G401 (cell line): ENCODE data around the gene PPT1. TPM values are rescaled to one million over a fixed set of nuclear protein-coding genes. Genes with fewer than 3 reads are reported as not detected.

ENCODE experiments used
- DNase-seq: peaks from one replicate; pipeline ENCODE4 v3.0.0-alpha.2; 2015; ENCODE audit warnings: low spot score
- in situ Hi-C: cut with HindIII; loops from 2 replicates; pipeline ENCODE4 v1.10.0; 2016; ENCODE audit warnings: low sequenced_read_pairs, mixed read lengths
- total RNA-seq: library from RNA; depleted of rRNA; stranded (reverse); fragments of >200 nt; shearing (Covaris generic); gene quantifications from 2 replicates; pipeline ENCODE4 v1.2.3, GENCODE V29; 2014; rRNA removed

The PPT1 gene
- 181 and 227 TPM in 2 replicates for total RNA-seq

DNA sequence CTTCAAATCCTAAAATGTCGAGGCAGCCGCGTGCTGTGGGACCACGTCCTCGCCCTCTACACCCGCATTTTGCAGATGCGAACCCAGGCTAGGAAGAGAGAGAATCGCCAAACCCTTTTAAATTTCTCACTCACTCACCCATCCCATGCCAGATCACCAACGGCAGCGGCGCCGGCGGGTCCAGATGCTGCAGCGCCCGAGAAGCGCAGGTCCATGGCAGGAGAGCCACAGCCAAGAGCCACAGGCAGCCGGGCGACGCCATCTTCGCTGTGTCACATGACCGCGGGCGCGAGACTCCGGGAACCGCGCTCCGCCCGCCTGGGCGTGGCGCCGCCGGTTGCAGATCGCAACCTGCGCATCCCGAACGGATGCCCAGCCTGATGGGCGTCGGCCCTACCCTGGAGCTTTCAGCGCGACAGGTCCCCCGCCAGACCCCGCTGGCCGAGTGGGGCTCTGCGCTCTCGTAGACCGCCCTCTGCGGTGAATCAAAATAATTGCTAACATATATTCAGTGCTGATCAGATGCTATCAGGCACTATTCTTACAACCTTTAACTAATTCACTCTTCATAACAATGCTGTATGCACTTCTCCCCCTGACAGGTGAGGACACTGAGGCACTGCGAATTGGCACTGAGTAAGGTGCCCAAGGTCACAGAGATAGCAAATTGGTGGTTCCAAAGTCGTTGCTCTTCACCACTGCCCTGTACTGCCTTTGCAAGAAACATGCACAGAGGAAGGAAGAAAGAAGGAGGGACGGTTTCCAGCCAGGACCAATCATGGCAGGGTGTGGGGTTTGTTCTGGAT, at the start of gene PPT1:
Gene PPT1 (minus strand): TSS at position 276 of the 806 bp plus-strand sequence. CDS start 14 bp downstream, at position 262.
- in situ Hi-C loops = no loop called here
- peak; percentile 81 for DNase-seq

DNA sequence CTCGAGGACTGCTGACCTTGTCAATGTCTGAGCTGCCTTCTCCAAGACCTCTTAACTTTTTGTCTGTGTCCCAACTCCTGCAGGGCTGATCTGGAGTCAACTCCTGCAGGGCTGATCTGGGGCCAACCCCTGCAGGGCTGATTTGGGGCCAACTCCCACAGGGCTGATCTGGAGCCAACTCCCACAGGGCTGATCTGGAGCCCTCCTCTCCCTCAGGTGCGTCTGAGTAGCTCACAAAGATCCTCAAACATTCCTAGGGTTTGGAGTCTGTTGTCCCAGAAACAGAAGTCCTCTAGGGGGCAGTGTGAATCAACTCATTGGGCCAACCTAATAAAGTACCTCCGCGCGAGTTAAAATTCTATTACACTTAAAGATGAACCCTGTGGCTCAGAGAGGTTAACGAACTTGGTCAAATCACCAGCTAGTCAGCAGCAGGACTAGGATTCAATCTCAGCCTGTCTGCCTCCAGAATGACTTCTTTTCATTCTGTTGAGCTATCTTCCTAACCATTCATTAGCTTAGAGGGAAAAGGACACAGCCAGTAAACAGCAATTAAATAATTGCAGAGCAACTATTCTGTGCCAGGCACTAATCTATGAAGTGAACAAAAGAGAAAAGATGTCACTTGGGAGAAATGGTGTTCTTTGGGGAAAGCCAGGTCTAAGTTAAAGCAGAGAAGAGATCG, 47.0 kb upstream of the PPT1 start:
- in situ Hi-C loops = no loop called here
- DNase-seq = peak; percentile 75

DNA sequence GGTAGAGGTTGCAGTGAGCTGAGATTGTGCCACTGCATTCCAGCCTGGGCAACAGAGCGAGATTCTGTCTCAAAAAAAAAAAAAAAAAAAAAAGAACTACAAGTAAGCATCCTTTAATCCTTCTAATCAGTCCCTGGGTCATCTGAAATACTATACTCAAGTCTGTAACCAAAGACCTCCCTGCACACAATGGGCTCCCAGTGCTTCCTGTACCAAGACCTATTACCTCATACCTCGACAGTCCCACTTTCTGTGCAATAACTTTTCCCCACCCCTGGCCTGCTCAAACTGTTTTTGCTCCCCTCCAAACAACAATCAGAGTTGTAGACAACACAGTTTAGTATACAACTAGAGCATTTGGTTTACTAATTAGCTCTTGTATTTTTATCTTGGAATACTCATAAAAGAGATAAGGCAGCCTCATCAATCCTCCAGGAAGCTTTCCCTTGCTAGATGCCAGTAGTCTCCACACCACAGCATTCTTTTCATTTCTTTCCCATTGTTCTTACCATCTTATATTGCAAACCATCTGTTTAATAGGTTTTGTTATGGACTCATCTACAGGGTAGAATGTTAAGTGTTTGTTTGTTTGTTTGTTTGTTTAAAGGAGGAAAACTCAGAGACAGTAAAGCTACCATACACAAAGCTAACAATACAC, 45.0 kb upstream of the PPT1 start:
- DNase-seq = no peak
- in situ Hi-C loops = no loop called here

DNA sequence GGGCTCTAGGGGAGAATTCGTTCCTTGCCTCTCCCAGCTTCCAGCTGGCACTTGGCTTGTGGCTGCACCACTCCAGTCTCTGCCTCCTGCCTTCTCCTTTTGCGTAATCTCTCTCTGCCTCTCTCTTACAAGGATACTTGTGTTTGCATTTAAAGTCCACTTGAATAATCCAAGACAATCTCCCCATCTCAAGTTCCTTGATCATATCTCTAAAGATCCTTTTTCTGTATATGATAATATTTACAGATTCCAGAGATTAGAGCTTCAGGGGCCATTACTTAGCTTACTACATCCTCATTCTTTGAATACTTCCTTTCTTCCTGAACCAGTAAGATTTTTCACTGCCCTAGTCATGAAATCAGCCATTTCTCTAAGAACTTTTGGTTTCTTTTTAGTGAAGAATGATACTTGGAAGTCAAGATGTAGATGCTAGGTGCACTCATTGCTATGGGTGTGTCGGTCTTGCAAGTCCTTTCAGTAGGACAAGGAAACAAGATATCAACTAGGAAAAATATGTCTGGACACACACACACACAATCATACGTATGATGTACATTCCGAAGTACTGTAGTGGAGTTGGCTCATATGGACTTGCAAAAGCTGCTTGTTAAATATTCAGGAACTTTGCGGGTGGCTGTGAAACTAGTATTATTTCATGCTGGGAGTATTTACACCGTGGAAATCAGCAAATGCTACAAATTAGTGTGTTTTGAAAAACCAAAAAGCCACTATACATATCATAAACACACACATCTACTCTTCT, 43.3 kb upstream of the PPT1 start:
- DNase-seq = no peak
- in situ Hi-C loops = no loop called here

DNA sequence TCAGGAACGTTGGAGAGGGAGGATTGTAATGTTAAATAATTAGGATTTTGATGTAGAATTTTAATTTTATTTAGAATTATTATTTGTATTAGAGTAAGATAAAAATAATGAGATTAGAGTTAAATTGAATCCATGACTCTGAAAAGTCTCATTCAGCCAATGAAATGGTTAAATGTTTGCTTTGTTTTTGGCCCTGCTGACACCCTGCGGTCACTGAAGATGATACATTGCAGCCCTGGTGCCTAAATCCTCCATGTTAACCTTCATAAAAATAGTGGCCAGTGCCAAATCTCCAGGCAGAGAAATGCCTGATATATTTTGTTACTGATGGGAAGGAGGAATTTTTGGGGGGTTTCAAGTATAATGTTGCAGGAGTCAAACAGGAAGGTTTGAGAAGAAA, 36.8 kb upstream of the PPT1 start:
- in situ Hi-C loops = no loop called here
- no peak for DNase-seq

DNA sequence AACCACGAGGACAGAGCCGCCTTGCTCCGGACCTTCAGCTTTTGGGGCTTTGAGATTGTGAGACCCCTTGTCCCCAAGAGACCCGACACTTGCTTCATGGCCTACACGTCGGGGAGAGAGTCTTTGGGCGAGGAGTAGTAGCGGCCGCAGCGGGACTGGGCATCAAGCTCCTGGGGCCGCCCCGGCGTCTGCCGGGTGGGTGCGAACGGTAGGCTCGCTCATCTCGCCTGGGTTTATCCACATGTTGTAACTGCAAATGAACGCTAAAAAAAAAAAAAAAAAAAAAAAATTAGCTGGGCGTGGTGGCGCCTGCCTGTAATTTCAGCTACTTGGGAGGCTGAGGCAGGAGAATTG, 36.2 kb upstream of the PPT1 start:
- in situ Hi-C loops = no loop called here
- DNase-seq = no peak

DNA sequence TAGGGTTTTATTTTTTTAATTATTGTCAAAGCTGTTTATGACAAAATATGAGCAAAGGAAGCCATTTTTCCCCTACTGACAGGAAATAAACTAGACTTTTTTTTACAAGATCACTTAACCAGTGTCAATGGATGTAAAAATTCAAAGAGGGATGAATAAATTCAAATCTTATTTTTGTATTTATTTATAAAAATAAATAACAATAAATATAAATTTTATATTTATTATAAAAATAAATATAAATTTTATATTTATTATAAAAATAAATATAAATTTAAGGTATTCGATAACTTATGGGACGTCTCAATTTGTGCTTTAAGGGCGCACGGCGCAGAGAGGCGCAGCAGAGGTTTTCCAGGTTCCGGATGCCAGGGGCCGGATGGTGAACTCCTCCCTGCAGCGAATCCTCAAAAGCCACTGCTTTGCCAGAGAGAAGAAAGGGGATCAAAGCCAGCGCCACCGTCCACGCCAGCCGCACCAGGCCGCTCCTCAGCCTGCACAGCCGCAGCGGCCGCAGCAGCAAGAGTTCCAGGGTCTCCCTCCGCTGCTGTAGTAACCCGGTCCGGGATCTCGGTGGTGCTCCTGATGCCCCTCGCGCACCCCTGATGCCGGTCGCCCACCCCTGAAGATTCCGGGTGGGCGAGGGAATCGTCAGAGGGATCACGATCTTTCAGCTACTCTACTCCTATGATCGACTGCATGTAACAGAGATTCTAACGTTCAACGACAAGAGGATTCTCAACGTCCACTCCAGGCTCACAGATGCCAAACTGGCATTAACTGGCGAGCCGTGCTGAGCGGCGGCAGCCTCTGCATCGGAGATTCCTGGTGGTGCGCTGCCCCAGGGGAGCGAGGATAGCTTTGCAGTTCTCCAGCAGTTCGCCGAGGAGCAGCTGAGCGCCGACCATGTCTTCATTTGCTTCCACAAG, 35.6 kb upstream of the PPT1 start:
- peak; percentile 19 for DNase-seq
- in situ Hi-C loops = no loop called here

DNA sequence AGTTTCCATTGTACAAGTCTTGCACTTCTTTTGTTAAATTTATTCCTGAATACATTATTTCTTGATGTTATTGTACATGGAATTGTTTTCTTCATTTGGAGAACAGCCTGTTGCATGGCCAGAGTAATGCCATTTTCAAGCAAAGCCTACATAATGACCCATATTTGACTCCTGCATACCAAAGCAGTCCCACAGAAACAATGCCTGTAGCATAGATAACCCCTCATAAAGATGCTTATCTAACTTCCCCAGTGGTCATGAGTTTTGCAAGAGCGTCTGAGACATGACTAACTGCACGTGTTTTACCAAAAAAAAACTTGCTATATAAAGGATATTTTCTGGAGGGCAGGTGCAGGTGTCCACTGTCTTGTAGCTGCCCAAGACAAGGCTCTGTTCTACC, 33.8 kb upstream of the PPT1 start:
- in situ Hi-C loops = no loop called here
- no peak for DNase-seq

DNA sequence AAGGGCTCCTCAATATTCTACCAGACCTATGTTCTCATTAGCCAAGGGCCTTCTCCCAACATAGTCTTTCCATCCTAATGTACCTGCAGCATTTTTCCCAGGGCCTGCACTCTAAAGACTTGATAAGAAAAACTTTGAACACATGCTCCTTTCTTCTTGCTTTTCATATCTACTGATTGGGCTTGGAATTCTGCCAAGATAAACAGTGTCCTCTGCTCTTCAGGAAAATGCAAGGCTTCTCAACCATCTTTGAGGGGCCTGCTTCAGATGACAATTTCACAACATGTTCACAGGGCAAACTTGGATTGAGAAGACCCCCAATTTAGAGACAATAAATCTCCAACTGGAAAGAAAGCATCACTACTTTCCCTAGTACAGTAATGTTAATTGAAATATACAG, 25.8 kb upstream of the PPT1 start:
- no peak for DNase-seq
- in situ Hi-C loops = no loop called here

DNA sequence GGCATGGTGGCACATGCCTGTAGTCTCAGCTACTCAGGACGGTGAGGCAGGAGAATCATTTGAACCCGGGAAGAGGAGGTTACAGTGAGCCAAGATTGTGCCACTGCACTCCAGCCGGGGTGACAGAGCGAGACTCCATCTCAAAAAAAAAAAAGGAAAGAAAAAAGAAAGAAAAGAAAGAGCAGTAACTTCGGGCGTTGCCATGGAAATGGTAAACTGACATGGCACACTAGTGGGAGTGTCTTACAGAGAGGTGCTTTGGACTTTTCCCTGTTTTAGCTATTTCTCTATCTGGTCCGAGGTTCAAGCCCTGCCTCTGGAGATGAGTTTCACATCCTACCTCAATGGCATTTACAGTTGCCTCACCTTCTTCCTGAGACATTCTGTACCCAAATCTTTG, 23.1 kb upstream of the PPT1 start:
- in situ Hi-C loops = no loop called here
- DNase-seq = no peak

DNA sequence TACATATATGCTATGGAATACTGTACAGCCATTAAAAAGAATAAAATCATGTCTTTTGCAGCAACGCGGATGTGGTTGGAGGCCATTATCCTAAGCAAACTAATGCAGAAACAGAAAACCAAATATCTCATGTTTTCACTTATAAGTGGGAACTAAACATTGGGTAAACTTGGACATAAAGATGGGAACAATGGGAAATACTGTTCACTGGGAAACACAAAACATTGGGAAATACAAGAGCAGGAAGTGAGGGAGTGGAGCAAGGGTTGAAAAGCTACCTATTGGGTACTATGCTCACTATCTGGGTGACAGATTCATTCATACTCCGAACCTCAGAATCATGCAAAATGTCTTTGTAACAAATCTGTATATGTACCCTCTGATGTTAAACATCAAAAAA, 17.3 kb upstream of the PPT1 start:
- in situ Hi-C loops = no loop called here
- no peak for DNase-seq

DNA sequence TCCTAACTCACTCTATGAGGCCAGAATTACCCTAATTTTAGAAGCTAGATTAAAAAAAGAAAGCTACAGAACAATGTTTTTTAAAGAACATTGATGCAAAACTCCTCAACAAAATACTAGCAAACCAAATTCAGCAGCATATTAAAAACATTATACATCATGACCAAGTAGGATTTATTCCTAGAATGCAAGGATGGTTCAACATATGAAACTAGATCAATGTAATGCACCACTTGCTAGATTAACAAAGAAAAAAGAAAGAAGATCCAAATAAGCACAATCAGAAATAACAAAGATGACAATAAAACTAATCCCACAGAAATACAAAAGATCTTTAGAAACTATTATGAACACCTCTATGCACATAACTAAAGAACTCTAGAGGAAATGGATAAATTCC, 13.3 kb upstream of the PPT1 start:
- in situ Hi-C loops = no loop called here
- DNase-seq = no peak

DNA sequence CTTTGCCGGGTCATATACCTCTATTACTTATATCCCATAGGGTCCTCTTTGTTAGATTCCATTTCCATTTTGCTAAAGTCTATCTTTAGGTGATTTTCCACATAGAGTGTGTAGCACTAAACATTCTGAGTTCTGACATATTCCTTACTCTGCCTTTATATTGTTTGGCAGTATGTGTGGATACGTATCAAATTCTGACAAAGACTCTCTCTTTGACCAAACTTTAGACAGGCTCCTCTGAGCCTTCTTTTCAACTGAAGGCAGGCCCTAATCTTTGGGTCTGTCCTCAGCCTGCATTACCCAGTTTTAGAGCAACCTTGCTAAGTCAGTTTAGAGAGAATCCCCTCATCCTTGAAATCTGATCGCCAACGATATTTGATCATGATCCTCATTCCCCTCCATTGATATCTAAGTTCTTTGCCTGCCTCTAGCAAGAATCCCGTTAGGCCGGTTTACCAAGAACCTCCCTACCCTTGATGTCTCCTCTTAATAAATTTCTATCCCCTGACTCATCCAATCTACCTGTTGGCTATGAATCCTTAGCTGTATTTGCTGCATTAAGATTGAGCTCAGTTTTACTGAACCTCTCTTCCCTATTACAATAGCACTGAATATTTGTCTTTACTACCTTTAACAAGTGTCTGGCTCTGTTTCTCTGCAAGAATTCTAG, 10.4 kb upstream of the PPT1 start:
- in situ Hi-C loops = no loop called here
- no peak for DNase-seq

DNA sequence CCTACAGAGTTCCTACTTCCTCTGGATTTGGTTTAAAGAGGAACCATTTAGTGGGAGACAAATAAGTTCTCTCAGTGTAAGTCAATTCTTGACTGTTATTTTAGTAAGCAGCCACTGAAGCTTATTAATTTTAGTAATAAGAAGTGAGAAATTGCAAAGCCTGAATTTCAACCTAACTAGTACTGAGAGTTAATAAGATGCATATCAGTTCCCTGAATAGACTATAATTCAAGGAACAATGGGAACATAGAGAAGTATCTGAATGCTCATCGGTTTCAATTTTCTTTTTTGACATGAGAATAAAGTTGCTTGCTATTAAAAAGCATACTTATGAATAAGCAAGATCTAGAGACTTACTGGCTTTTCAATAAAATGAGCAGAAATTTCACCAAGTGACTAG, 8.0 kb upstream of the PPT1 start:
- no peak for DNase-seq
- in situ Hi-C loops = no loop called here

DNA sequence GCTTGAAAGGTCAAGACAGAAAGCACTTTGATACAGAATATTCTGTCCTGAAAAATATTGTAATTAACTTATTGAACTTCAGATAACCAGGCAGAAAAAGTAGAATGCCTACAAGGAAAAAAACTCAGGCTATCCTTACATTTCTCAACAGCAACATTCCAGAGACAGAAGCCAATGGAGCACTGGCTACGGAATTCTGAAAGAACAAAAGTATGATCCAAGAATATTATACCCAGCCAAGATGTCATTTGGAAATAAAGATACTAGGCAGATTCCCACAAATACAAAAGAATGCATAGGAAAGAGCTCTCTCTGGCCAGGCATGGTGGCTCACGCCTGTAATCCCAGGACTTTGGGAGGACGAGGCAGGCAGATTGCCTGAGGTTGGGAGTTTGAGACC, 5.8 kb upstream of the PPT1 start:
- no peak for DNase-seq
- in situ Hi-C loops = no loop called here

DNA sequence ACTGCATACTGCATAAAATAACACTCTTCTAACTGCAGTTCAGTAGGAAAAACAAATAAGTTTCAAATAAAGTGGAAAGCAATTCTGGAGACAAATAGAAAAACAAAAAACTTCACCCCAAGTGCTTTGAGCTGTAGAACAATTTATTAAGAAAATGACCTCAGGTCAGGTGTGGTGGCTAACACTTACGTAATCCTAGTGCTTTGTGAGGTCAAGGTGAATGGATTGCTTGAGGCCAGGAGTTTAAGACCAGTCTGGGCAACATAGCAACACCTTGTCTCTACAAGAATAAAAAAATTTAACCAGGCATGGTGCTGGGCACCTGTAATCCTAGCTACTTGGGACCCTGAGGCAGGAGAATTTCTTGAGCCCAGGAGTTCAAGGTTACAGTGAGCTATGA, 5.0 kb upstream of the PPT1 start:
- no peak for DNase-seq
- in situ Hi-C loops = no loop called here

DNA sequence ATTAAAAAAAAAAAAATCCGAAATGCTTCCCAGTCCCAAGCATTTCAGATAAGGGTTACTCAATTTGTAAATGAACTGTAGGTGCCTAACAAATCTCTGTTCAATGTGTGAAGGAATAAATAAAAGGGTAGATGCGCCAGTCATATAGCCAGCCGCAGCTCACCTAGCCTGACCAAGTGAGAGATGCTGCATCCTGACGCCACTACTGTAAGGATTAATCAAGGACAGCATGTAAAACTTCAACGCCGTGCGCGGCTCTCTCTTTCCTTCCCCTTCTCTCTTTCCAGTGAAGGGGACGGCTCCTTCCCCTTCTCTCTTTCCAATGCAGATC, 441 bp downstream of the PPT1 start:
- in situ Hi-C loops = no loop called here
- no peak for DNase-seq

DNA sequence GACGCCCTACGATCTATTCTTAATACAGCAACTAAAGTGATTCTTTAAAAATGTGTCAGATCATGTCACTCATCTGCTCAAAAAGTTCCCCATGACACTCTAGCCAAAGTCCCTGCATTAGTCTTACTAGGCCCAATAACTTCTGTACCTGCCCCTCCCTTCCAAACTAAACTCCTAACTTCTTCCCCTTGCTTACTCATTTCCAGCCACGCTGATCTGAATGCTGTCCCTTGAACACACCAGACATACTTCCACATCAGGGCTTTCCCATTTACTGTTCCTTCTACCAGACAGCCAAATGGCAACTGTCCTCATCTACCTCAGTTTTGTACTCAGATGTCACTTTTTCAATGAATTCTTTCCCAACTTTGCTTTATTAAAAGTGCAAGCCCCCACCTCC, 1.2 kb downstream of the PPT1 start:
- no peak for DNase-seq
- in situ Hi-C loops = no loop called here
